NCI-H1694 (cell line): ENCODE results near the gene CXCL8.
"Not testable (repeated sequence)": the region's sequence is repeated elsewhere in the genome, so short reads cannot be mapped to it uniquely, and the experiment has no call there.

Experiments
- DNase-seq: peaks from one replicate; lab custom pipeline; 2025; lab: John Stamatoyannopoulos, UW

Gene CXCL8

DNA sequence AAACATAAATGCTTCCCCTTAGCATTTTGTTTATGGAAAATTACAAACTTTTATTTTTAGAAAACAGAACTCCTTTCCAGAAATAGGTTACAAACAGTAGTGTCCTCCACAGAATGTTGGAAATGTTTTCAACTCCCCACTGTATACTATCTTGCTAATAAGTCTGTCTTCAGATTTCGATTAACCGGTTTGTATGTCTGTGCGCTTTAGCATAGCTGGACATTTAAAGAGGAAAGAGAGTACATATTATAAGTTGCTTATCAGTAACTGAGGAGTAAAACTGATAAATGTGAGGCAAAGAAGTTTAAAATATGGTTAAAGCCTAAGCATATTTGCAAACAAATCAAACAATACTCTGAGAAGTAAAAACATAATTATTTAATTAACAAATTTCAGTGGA is 3.4 kb downstream of the CXCL8 start:
- no peak for DNase-seq

DNA sequence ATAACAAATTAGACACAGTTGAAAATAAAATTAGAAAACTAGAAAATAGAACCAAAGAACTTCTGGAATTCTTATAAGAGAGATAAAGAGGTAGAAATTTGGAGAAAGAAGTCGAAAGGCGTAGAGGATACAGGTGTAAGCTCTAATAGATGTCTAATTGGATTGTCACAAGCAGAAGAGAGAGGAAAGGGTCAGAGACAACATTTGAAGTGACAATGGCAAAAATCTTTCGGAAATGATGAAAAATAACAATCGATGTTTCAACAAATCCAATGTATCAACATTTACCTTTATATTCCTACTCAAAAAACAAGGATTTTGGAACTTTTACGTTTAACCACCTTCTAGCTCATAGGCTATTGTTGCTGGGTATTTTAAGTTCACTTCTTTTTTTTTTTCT is 3.8 kb downstream of the CXCL8 start:
- DNase-seq: no peak

DNA sequence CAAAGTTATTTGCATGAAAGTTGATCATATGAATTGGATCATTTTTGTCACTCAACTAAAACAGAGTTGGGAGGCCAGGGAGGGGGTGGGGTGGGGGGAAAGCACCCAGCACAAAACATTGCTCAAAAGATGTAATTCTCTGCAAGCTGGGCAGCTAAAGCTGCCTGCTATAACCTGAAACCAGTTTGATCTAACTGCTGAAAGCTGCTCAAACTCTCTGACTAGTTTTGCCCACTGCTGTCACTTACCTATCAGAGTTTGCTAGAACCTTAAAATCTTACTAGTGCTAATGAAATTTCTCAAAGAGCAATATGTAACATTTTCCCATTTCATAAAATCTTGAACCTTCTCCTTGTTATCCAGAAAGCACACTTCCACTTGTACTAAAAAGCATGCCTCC is 10.4 kb downstream of the CXCL8 start:
- DNase-seq: no peak

- no peak for DNase-seq
These were observed 10.8 kb downstream of the CXCL8 start for GRCh38 chr4:73751166-73751565.

DNA sequence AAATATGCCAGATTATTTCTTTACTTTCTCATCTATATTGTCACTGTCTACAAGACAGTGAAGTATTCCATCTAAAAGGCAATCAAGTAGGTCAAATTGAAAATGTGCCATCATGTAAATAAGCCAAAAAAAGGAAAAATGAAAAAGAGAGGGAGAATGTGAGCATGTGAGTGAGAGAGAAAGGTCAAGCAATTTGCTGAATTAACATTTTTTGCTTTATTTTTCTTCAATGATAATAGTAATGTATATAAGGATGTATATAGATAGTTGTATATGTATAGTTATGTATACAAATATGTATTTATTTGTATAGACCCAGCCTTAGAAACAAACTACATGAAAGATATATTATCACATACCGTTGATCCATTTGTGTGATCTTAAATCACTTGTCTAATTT is 11.5 kb downstream of the CXCL8 start:
- no peak for DNase-seq

GRCh38 chr4:73752424-73752823 is 12.1 kb downstream of the CXCL8 start:
- no peak for DNase-seq

- no peak for DNase-seq
These were observed 12.8 kb downstream of the CXCL8 start for GRCh38 chr4:73753215-73753614.

DNA sequence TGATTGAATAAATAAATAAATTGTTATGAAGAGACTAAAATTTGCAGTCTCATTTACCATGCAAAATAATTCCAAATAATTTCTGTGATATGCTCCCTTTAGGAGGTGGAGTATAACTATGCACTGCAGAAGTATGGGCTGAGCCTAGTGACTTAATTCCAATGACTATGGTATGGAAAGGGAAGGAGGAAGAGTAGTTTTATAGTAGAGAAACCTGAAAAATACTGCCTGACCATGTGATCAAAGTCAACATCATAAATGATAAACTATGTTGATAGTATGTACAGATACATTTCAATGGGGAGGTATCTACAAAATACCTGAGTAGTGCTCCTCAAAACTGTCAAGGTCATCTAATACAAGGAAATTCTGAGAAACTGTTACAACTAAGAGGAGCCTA is 14.6 kb downstream of the CXCL8 start:
- no peak for DNase-seq

- no peak for DNase-seq
These were observed 19.0 kb downstream of the CXCL8 start for GRCh38 chr4:73759357-73759756.

DNA sequence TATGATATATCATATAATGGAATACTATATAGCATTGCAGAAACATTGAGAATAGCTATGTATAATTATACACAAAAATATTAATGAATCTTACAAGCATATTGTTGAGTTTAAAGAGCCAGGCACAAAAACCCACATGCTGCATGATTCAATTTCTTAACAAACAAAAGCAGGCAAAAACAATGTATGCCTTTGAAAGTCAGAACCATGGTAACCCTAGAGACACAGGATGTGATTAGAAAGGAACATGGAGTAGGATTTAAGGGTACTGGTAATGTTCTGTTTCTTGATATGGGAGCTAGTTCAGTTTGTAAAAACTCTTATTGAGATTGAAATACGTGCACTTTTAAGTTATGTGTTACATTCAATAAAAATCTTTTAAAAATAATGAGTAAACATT is 21.5 kb downstream of the CXCL8 start:
- no peak for DNase-seq

- DNase-seq: no peak
These were observed 22.0 kb downstream of the CXCL8 start for GRCh38 chr4:73762409-73762808.

GRCh38 chr4:73763877-73764276 is 23.5 kb downstream of the CXCL8 start:
- no peak for DNase-seq

DNA sequence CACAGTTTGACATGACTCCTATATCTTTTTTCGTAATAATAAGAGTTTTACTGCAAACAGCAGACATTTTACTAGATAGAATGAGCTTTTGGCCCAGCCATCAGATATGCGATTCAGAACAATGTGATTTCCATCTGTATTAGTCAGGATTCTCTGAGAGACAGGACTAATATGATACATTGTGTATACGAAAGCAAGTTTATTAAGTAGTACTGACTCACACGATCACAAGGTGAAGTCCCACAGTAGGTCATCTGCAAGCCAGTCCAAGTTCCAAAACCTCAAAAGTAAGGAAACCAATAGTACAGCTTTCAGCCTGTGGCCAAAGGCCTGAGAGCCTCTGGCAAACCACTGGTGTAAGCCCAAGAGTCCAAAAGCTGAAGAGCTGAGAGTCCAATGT is 24.1 kb downstream of the CXCL8 start:
- no peak for DNase-seq

DNA sequence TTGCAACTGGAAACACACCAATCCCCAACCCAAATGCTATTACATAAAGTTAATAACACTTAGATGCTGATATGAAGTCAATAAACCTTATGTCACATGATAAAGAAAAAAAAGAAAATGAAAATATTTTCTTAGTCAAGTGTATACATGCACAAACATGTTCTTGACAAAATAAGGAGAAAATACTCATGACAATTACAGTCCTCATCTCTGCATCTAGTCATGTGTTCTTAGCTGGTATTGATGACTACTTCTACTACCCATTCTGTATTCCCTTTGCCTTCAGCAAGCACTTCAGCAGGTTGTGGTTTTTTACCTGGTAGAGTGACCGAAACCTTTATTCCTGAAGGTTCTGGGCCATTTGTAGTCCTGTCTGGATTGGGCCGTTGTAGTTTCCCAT is 24.9 kb downstream of the CXCL8 start:
- no peak for DNase-seq

DNA sequence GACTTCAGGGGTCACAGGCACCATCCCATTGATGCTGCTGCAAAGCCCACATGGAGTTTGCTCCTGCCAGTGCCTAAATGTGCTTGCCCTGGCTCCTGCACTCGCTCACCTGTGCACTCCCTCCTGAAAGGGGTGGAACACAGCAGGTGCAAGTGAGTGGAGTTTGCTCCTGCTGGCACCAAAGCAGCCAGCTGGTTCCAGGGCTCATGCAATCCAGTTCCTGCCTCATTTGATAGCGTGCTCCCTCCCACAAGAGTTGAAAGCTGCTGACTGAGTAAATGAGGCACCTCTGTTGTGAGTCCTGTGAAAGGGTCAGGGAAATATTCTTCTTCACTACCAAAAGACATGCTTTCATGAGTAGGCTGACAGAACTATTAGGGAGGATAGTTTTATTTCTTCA is 30.5 kb downstream of the CXCL8 start:
- no peak for DNase-seq

- no peak for DNase-seq
These were observed 32.0 kb downstream of the CXCL8 start for GRCh38 chr4:73772363-73772762.

DNA sequence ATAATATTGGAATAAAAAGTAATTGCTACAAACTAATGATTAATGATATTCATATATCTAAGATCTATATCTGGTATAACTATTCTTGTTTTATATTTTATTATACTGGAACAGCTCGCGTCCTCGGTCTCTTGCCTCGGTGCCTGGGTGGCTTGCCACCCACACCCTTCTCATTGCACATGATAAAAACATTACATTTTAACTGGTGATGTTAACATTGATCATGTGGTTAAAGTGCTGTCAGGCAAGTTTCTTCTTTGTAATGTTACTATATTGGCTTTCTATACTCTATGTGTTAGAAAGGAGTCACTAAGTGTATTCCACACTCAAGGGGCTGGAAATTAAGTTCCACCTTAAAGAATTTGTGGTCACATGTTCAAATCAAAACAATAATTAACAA is 34.0 kb downstream of the CXCL8 start:
- not testable (repeated sequence) for DNase-seq

DNA sequence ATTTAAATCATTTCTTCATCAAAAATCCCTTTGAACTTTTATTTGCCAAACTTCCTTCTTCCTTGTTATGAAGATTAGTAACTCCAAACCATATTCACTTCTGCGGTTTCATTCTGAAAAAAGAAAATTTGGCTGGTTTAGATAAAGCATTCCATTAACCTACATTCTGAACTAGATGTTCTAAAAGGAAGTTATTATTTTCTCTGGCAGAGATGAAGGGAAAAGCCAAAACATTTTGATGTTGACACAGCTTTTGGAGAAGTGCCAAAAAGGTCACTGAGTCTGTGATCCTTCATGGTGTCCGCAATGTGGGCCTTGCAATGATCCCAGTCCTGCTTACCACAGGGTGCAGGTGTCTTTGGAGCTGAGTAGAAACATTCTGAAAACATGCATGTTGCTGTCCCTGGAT is 36.0 kb downstream of the CXCL8 start:
- no peak for DNase-seq

- no peak for DNase-seq
These were observed 37.2 kb downstream of the CXCL8 start for GRCh38 chr4:73777612-73778011.

DNA sequence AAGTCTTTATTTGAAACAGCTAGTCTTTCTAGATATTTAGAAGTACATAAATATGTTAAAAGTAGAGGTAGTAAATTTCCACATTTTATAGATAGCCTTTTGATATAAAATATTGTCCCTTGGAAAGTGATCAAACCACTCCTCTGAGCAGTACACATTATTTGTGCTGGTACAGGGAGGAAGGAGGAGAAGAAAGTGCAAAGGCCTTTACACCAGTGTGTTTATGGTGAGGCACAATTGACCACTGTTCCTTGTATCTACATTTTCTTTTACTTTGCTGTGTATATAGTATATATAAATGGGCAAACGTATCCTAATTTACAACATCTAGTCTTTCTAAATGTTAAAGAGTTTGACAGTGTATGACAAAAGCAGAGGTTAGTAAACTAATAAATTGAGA is 39.9 kb downstream of the CXCL8 start:
- no peak for DNase-seq

DNA sequence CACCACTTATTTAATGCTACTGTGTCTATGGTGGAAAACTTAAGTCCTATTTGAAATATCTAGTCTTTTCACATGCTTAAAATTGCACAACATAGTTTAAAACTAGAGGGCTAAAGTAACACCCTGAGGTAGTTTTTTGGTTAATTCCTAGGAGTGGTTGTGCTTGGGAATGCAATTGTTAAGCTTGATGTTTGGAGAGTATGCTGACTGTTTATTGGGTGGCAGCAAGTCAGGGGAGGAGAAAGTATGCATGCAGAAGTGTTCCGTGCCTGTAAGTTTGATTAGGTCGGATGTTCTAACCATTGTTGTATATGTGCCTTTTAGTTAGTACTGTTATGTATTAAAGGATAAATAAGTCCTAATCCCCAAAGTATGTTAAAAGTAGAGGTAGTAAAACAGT is 40.5 kb downstream of the CXCL8 start:
- DNase-seq: no peak

- DNase-seq: no peak
These were observed 48.0 kb downstream of the CXCL8 start for GRCh38 chr4:73788411-73788810.
